AG09309 (cell line): ENCODE results near the gene NRF1.

ENCODE experiments used
- DNase-seq: peaks from one replicate; pipeline ENCODE4 v3.0.0-alpha.2; 2010; ENCODE audit warnings: low read depth
- H3K4me3 ChIP-seq: 2 replicates; pipeline ENCODE4 v1.5.1; 2011; ENCODE audit warnings: mild to moderate bottlenecking, low read depth, low read length, moderate library complexity; ENCODE audit not compliant: control insufficient read depth
- CTCF ChIP-seq: IDR thresholded peaks from 2 replicates; pipeline ENCODE4 v1.5.1; 2011; ENCODE audit warnings: mild to moderate bottlenecking, low read depth, low read length, inconsistent platforms; ENCODE audit not compliant: insufficient read depth, control insufficient read depth; ENCODE audit errors: missing control alignments

The NRF1 gene

GRCh38 chr7:129780257-129780973 lies 168.9 kb downstream of the NRF1 start:
- no peak for DNase-seq
- H3K4me3 ChIP-seq = no peak overlapping the region
- TF ChIP-seq CTCF = no peak

DNA sequence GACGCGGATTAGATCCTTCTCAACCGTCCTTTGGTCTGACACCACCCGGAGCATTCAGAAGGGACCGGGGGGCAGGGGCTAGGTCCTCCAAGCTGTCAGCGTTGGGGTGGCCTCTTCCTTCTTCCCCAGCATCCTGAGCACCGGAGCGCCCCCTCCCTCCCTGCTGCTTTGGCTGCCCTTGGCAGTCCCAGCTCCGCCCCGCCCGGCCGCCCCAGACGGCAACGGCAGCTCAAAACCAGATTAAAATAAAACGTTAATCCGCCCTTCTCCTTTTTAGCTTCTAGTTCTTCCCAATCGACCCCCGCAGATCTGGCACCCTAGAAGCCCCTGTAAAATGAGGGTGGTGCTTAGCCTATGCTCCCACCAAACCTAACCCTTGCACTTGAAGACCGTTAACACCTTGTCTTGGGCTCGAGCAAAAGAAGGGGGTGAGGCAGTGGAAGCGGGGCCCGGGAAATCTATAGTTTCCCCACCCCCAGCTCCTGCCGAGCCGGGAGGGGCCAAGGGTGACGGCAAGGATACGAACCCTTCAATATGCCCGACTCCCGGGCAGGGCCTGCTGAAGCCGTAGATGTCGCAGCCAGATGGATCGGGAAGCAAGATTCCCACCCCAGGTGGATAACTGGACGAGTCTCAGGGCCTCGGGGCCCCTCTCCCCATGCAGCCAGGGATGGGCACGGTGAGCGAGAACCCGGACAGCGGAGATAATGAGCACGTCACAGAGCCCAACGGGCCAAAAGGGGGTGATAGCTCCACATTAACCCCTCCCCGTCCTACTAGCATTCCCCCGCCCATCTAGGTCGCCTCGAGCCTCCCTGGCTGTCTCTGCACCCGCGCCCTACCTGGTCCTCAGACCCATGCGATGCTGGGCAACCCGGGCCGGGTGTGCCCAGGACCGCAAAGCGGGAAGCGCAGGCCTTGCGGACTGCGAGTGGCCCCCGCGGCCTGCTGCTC lies 169.7 kb downstream of the NRF1 start:
- no peak for DNase-seq
- no peak overlapping the region for H3K4me3 ChIP-seq
- no peak for TF ChIP-seq CTCF

DNA sequence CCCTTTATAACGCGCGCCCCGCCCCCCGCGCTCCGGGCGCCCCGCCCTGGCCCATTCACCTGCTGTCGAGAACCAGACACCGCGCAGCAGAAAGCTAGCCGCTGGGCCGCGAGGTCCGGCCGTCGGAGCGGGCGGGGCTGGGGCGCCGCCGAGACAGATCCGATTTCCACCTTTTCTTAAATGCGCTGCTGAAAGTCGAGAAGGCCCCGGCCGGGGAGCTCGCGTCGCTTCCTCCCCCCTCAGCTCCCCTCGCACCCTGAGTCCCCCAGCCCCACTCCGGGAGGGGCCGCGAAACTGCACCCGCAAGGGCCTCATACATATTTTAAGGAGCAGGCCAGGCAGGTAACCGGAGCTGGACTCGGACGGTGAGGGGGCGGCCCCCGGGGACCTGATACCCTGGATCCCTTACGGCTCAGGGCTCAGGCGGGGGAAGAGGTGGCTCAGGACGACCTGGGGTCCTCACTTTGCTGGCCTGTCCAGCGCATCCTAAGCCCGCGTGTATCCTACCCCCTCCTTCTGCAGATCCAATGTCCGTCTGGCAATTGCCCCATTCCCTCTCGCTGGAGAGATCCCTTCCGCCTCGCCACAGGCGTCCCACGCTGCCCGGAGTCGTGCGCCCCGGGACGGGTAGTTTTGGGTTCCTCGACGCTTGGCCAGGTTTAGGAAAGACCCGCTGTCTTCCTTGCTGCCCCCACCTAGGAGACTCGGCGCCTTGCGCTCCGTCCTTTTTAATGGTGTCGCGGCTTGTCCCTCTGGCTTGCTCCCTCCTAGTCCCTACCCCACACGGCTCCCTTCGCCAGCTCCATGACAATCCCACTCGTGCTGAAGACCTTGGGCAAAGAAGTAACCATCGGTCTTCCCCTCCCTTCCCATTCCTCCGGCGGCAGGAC lies 170.7 kb downstream of the NRF1 start:
- H3K4me3 ChIP-seq = no peak overlapping the region
- no peak for DNase-seq
- TF ChIP-seq CTCF = no peak

- no peak for DNase-seq
- H3K4me3 ChIP-seq = no peak overlapping the region
- no peak for TF ChIP-seq CTCF
Observed at GRCh38 chr7:129782818-129783583, 171.5 kb downstream of the NRF1 start.

DNA sequence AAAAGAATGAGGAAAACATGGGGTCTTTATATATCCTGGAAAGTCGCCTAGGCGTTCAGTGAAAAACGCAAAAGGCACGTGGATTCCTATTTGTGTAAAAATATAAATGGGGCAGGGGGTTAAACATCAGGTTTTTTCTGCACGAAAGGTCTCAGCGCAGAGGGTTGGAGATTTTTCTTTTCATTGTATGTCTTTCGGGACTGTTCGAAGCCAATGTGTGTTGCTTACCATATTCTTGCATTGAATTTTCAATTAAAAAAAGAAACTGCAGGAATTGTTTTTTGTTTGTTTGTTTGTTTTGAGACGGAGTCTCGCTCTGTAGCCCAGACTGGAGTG lies 172.0 kb downstream of the NRF1 start:
- no peak overlapping the region for H3K4me3 ChIP-seq
- TF ChIP-seq CTCF = no peak
- no peak for DNase-seq

GRCh38 chr7:129784437-129784782 lies 172.9 kb downstream of the NRF1 start:
- H3K4me3 ChIP-seq = no peak overlapping the region
- no peak for DNase-seq
- TF ChIP-seq CTCF = no peak
